ENCODE results near the gene PAPPA2. TPM values are rescaled to one million over a fixed set of nuclear protein-coding genes. Genes with fewer than 3 reads are reported as not detected.
A peak's percentile ranks its signal among the peaks of the same experiment; 100 is the strongest.

The PAPPA2 gene
- total RNA-seq, 2 donors from 2014 or later: 1.3 TPM; not detected in 1

DNA sequence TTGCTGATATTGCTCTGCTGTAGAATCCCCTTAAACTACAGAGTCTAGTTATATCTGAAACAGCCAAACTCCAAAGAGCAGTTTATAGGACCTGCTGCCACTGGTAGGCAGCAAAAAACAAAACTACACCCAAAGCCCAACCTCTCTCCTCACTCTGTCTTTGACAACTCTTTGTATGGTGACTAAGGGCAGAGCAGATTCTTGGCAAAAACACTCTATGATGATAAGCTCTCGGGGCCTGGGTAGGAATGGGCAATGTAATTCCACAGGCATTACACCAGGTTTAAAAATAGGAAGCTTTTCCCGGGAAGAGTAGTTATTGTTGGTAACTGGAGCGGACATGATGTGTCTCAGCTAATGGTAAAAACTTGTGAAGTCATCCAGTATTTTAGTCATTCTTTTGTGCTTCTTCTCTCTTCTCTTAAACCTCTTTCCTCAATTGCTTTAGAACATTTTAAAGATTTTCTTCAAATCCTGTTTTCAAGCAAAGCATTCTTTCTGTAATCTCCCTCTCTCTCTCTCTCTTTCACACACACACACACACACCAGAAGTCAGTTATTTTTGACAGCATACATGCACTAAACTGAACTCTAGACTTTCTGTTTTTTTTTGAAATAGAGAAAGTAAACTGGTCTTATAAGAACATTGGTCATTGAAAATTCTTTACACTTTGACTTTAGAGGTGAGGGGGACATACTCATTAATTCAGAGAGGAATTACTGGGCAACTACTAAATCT is 193.5 kb downstream of the PAPPA2 start:
- WGBS, 2 experiments (ENCODE audit: insufficient coverage in 1 of 2, insufficient read length in 1 of 2): 79 to 90% methylated on average over 3 of the region's 3 CpGs
- H3K4me1 Mint-ChIP-seq: no peaks in the 10 kb centered on the region
- H3K27me3 Mint-ChIP-seq (ENCODE audit: insufficient read depth): no peaks in the 10 kb centered on the region
- H3K4me3 Mint-ChIP-seq: no peak overlapping the region
- Histone ChIP-seq H3K27me3 (ENCODE audit: control insufficient read depth, insufficient read depth, low read length, poor library complexity, severe bottlenecking) (no peaks in the 10 kb centered on the region), H3K4me1 (ENCODE audit: control insufficient read depth, insufficient read depth, low read length) (no peaks in the 10 kb centered on the region), H3K36me3 (ENCODE audit: control insufficient read depth, insufficient read depth, low read length) (no peaks in the 10 kb centered on the region), H3K4me3 (ENCODE audit: low read length) (no peak overlapping the region), H3K27ac (ENCODE audit: low read depth, low read length) (no peak overlapping the region), H3K9ac (ENCODE audit: extremely low read depth, low read length, poor library complexity, severe bottlenecking) (no peak overlapping the region), H3K9me3 (ENCODE audit: control insufficient read depth, low read length) (no peaks in the 10 kb centered on the region)
- DNase-seq: no peak
- TF ChIP-seq, protein P1, sequence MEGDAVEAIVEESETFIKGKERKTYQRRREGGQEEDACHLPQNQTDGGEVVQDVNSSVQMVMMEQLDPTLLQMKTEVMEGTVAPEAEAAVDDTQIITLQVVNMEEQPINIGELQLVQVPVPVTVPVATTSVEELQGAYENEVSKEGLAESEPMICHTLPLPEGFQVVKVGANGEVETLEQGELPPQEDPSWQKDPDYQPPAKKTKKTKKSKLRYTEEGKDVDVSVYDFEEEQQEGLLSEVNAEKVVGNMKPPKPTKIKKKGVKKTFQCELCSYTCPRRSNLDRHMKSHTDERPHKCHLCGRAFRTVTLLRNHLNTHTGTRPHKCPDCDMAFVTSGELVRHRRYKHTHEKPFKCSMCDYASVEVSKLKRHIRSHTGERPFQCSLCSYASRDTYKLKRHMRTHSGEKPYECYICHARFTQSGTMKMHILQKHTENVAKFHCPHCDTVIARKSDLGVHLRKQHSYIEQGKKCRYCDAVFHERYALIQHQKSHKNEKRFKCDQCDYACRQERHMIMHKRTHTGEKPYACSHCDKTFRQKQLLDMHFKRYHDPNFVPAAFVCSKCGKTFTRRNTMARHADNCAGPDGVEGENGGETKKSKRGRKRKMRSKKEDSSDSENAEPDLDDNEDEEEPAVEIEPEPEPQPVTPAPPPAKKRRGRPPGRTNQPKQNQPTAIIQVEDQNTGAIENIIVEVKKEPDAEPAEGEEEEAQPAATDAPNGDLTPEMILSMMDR (conservative IDR thresholded peaks at IDR 0.05): no peak
- no peak overlapping the region for H3K27ac Mint-ChIP-seq
- no peaks in the 10 kb centered on the region for H3K9me3 Mint-ChIP-seq
- no peaks in the 10 kb centered on the region for H3K36me3 Mint-ChIP-seq (ENCODE audit: low read depth)

- Mint-ChIP-seq H3K27ac (no peak overlapping the region), H3K36me3 (ENCODE audit: low read depth) (no peaks in the 10 kb centered on the region), H3K27me3 (ENCODE audit: insufficient read depth) (no peaks in the 10 kb centered on the region), H3K9me3 (no peaks in the 10 kb centered on the region), H3K4me1 (no peaks in the 10 kb centered on the region), H3K4me3 (no peak overlapping the region)
- no peaks in the 10 kb centered on the region for H3K9me3 ChIP-seq (ENCODE audit: control insufficient read depth, low read length)
- no peak overlapping the region for H3K9ac ChIP-seq (ENCODE audit: extremely low read depth, low read length, poor library complexity, severe bottlenecking)
- no peak for DNase-seq
- no peaks in the 10 kb centered on the region for H3K4me1 ChIP-seq (ENCODE audit: control insufficient read depth, insufficient read depth, low read length)
- H3K4me3 ChIP-seq (ENCODE audit: low read length): no peak overlapping the region
- WGBS, 2 experiments (ENCODE audit: insufficient coverage in 1 of 2, insufficient read length in 1 of 2): 86 to 89% methylated on average over 2 of the region's 2 CpGs
- TF ChIP-seq, protein P1 (conservative IDR thresholded peaks at IDR 0.05): no peak
- no peaks in the 10 kb centered on the region for H3K27me3 ChIP-seq (ENCODE audit: control insufficient read depth, insufficient read depth, low read length, poor library complexity, severe bottlenecking)
- no peaks in the 10 kb centered on the region for H3K36me3 ChIP-seq (ENCODE audit: control insufficient read depth, insufficient read depth, low read length)
- H3K27ac ChIP-seq (ENCODE audit: low read depth, low read length): no peak overlapping the region
These were observed 206.8 kb downstream of the PAPPA2 start for GRCh38 chr1:176669782-176670181.

GRCh38 chr1:176670853-176671252 is 207.9 kb downstream of the PAPPA2 start:
- no peak overlapping the region for H3K4me3 ChIP-seq (ENCODE audit: low read length)
- Mint-ChIP-seq H3K9me3 (no peaks in the 10 kb centered on the region), H3K27ac (no peak overlapping the region), H3K4me1 (no peaks in the 10 kb centered on the region), H3K4me3 (no peak overlapping the region), H3K36me3 (ENCODE audit: low read depth) (no peaks in the 10 kb centered on the region), H3K27me3 (ENCODE audit: insufficient read depth) (no peaks in the 10 kb centered on the region)
- WGBS, 2 experiments (ENCODE audit: insufficient coverage in 1 of 2, insufficient read length in 1 of 2): 75 to 85% methylated on average over 2 to 3 of the region's 3 CpGs
- TF ChIP-seq, protein P1 (conservative IDR thresholded peaks at IDR 0.05): peak; percentile 72
- no peaks in the 10 kb centered on the region for H3K4me1 ChIP-seq (ENCODE audit: control insufficient read depth, insufficient read depth, low read length)
- H3K9ac ChIP-seq (ENCODE audit: extremely low read depth, low read length, poor library complexity, severe bottlenecking): no peak overlapping the region
- H3K27me3 ChIP-seq (ENCODE audit: control insufficient read depth, insufficient read depth, low read length, poor library complexity, severe bottlenecking): no peaks in the 10 kb centered on the region
- H3K9me3 ChIP-seq (ENCODE audit: control insufficient read depth, low read length): no peaks in the 10 kb centered on the region
- no peak overlapping the region for H3K27ac ChIP-seq (ENCODE audit: low read depth, low read length)
- no peaks in the 10 kb centered on the region for H3K36me3 ChIP-seq (ENCODE audit: control insufficient read depth, insufficient read depth, low read length)
- peak; percentile 61 for DNase-seq

Measured in endodermal cell (in vitro differentiated cells).